ENCODE results near the gene NHP2.

NHP2 gene

DNA sequence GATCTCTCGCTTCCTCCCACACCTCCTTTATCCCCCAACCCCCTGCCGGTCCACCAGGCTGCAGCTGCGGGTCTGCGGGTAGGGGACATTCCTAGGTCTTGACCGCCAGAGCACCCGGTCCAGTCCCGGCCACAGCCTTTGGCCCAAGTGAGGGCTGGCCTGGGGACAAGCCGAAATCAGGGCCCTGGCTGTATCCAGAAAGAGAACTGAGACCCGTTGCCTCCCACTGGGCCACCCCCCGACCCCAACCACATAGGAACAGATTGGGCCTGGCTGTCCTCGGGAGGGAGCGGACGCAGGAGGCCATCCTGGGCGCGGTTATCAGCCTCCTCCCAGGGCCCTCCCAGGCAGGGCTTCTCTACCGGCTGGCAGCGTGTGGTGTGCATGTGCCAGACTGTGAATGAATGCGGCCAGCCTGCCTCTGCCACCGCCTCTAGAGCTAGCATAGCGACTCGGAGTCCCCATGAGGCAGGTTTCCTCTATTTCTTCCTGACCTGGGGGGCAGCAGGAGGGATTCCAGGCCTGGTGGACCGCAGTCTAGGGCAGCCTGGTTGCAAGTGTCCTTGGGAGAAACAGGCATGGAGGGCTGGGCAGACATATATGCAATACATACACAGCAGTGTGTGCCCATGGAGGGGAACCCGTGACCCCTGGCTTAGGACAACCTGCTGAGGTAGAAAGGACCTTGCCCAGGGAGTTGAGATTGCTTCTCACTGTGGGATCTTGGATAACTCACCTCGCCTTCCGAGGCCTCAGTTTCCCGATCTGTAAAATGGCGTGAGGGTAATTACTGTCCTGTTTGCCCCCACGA is 39.2 kb downstream of the NHP2 start:
- DNase-seq (ENCODE audit: low read depth) = no peak

DNA sequence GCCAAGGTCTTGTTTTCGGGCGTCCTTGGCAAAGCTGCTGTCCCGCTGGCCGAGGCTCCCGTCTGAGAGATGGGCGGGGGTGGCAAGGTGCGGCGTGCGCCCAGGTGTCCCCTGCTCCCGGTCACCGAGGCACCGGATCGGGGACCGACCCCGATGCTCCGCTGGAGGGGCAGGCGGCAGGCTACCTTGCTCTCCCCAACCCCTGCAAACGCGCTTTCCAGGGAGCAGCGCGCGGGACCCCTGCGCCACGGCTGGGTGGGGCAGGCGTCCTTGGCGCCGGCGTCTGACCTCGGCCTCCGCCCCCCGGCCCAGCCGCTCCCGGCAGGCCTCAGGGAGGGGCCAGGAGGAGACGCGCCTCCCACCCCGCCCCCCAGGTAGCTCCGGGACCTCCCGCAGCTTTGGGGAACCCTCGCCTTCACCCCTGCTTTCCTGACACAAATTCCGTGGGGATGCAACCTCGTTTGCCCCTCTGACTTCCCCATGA is 39.8 kb downstream of the NHP2 start:
- DNase-seq (ENCODE audit: low read depth) = no peak

DNA sequence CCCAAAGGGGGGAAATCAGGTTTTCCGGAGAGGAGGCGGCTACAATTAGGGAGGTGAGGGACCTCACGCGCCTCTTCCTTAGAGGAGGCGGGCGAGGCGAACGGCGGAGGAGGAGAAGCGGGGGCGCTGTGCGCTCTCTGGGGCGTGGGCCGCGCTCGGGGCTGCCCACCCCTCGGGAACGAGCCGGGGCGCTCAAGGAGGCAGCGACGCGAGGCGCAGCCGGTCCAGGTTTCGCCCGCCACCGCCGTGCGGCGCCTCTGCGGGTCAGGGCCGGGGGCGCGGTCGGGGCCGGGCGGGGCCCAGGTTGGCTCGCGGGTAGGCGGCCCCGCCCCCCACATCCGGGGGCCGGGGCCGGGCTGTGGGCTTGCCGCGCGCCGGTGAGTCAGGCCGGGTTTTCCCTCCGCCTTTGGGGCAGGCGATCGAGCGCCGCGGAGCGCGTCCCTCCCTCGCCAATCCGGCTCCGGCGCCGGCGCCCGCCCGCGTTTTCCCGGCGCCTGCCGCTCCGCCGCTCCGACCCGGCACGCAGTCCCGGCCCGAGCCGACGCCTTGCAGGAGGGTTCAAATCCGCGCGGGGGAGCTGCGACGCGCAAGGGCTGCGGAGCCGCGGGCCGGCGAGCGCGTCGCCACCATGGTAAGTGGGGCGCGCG is 40.4 kb downstream of the NHP2 start, which contains the start of gene N4BP3:
Gene N4BP3 (plus strand): TSS at position 392 of the 647 bp plus-strand sequence. CDS start 6,052 bp downstream, outside the sequence.
- peak; percentile 45 for DNase-seq (ENCODE audit: low read depth)

DNA sequence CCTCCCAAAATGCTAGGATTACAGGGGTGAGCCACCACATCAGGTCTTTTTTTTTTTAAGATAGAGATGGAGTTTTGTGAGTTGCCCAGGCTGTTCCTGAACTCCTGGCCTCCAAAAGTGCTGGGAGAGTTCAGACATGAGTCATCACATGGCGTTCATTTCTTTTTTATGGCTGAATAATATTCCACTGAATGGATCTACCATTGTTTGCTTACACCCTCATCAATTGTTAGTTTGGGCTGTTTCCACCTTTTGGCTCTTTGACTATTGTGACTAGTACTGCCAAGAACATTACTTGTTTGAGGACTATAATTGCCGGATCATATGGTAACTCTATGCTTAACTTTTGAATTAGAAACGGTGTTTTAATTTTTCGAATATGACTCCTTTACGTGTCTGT is 41.1 kb downstream of the NHP2 start:
- DNase-seq (ENCODE audit: low read depth) = no peak

DNA sequence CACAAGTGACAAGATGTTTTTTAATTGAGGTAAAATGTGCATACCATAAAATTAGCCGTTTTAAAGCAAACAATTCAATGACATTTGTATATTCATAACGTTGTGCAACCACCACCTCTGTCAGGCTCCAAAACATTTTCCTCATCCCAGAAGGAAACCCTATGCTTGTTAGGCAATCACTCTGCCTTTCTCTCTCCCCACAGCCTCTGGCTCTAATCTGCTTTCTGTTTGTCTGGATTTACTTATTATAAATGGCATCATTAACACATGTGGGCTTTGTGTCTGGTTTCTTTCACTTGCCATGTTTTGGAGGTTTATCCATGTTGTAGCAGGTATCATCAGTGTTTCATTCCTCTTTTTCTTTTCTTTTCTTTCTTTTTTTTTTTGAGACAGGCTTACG is 41.8 kb downstream of the NHP2 start:
- no peak for DNase-seq (ENCODE audit: low read depth)

DNA sequence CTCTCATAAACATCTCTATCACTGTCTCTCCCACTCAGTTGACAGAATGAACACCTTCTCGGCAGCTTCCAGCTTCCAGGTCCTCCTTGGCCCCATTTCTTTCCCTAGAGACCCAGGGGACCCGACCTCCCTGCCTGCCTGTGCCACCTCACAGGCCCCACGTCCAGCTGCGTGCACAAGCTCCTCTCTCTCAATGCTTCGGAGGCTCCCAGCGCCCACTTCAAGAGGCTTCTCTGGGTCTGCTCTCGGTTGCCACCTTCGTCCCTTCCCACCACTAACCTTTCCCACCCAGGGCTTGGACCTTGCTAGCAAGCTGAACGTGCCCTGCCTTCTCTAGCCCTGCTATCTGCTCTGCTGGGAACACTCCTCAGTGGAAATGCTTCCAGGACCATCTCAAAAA is 43.2 kb downstream of the NHP2 start:
- no peak for DNase-seq (ENCODE audit: low read depth)

DNA sequence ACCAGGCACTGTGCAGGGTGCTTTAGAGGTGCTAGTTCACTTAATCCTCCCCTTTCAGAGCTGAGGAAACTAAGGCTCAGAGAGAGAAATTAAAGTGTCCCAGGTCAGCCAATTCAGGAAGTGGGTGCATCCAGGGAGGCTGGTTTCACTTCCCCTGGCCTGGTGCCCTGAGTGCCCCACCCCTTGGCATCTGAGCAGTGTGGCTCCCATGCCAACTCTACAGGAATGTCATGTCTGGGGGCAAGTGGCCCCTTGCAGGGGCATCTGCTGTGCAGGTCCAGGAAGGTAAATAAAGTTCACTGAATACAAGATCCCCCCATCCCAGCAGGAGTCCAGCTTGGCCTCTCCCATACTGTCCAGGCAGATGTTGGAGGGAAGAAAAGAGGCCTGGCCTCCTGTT is 44.7 kb downstream of the NHP2 start:
- no peak for DNase-seq (ENCODE audit: low read depth)

DNA sequence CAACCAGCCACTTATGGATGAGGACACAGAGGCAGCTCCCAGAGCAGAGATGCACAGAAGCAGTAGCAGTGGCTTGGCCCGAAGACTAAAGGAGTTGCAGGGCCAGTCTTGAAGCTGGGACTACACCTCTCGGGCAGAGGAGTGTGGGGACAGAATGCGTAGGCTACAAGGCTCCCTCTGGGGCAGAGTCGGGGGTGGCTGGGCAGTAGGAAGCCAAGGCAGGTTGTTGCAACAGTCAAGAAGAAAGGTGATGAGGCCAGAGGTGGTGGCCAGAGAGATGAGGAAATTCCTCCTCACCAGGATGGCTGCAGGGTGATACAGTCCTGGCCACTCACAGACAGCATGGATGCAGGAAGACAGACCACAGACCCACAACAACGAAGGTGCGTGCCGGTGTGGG is 45.2 kb downstream of the NHP2 start:
- DNase-seq (ENCODE audit: low read depth) = no peak

DNA sequence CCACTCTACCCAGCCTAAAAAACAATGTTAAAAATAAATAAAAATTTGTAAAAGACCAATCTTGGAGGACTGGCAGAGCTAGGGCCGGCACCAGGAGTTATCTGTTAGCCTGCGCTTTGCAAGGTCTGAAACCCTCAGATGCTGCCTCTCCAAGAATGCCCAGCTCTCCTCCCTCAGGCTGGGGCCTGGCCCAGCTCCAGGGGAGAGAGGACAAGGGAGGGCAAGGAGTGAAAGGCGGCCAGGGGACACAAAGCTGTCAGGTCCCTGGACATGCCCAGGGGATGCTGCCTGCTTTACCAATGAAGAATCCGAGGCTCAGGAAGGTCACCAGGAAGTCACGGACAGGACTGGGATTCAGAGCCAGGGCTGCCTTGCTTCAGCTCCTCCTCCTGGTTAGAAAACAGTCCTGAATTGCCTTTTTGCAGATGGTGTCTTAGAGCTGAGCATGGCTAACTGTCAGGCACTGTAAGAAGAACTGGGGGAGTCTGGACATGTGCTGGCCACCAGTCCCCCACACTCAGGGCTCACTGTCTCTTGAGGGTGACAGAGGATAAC is 45.9 kb downstream of the NHP2 start:
- DNase-seq (ENCODE audit: low read depth) = no peak

DNA sequence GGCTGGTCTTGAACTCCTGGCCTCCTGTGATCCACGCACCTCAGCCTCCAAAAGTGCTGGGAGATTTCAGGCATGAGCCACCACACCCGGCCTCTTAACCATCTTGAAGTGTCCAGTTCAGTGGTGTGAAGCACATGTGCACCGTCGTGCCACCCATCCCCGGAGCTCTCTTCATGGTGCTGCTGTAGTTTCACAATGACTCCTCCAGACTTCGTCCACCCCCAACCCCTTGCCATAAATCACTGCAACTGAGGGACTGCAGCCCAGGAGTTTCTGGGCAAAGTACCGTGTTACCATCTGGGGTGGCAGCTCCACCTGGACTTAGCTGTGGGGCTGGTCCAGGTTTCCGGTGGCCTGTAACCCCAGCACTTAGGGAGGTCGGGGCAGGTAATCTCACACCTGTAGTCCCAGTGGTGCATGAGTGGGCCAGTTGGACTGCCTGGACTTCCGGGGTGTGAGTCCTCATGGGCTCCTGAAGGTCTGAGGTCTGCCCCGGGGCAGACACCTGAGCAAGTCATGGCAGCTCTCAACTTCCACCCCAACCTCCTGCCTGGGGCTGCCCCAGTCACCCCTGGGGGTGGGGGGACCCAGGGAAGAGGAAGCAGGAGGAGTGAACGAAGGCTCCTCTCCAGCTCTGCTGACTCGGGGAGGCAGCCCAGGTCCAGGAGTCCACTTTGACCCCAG is 47.0 kb downstream of the NHP2 start:
- DNase-seq (ENCODE audit: low read depth) = no peak

DNA sequence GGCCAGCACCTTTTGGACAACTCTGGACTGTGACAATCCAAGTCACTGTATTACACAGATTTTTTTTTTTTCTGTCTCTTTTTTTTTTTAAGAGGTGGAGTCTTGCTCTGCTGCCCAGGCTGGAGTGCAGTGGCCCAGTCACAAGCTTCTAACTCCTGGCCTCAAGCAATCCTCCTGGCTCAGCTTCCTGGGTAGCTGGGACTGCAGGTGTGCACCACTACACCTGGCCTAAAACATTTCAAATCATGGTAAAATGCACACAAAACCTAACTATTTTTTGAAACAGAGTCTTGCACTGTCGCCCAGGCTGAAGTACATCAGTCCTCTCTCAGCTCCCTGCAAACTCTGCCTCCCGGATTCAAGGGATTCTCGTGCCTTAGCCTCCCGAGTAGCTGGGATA is 47.6 kb downstream of the NHP2 start:
- DNase-seq (ENCODE audit: low read depth) = no peak

DNA sequence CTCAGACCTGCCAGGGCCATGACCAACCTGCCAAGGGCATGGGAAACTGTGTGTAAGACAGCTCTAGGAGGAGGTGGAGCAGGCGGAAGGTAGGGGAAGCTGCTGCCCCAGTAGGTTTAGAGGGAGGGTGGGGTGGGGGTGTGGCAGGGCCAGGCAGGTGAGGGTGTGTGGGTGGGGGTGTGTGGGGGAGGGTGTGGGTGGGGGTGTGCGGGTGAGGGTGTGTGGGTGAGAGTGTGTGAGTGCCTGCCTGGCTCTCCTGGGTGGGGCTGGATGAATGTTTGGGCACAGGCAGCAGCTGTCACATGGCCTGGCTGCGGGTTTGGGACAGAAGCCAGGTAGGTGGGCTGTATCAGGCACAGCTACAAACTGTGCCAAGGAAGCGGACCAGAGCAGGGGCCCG is 49.2 kb downstream of the NHP2 start:
- no peak for DNase-seq (ENCODE audit: low read depth)

DNA sequence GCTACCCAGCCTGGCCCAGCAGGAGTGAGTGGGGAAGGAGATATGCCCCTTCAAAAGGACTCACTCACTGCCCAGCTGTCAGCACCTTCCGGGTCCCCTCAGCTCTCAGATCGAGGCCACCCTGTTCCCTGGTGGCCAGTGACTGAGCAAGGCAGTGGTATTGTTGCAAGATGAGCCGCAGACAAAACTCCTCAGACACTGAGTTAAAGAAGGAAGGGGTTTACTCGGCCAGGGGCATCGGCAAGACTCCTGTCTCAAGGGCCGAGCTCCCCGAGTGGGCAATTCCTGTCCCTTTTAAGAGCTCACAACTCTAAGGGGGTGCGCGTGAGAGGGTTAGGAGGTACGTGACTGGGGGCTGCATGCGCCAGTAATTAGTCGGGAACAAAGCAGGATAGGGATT is 50.1 kb downstream of the NHP2 start:
- no peak for DNase-seq (ENCODE audit: low read depth)

Data from T follicular helper cell (primary cell).